IMR-90 (cell line): ENCODE results near the gene ERGIC1. TPM values are rescaled to one million over a fixed set of nuclear protein-coding genes. Genes with fewer than 3 reads are reported as not detected.

Experiments
- ATAC-seq: fragments of 200-7000 bp; cut with Tn5 transposase; 2 replicates; pipeline ENCODE4 v1.9.1; 2020; ENCODE audit warnings: low read depth, mild to moderate bottlenecking, moderate library complexity
- BruUV-seq: library from RNA; stranded (reverse); fragments of 400-500 nt; replicated peaks from 2 replicates; lab custom pipeline; 2021; lab: Mats Ljungman, UMichigan
- CTCF ChIA-PET: fragments of 300-600 bp; formaldehyde crosslinking; extraction: SDS; loops from one replicate; lab custom pipeline; 2021; ENCODE audit warnings: antibody characterized with exemption; lab: Yijun Ruan, JAX
- POLR2A ChIA-PET: fragments of 300-600 bp; sonication (Branson Sonifier 250); formaldehyde crosslinking; loops from one replicate; lab custom pipeline; 2022; ENCODE audit warnings: antibody characterized with exemption; ENCODE audit not compliant: unreplicated experiment; lab: Charles Lee
- DNase-seq: peaks from one replicate; pipeline ENCODE4 v3.0.0; 2013
- H2AFZ ChIP-seq: replicated peaks from 2 replicates; pipeline ENCODE3; 2013; ENCODE audit warnings: low read length, mild to moderate bottlenecking; ENCODE audit not compliant: poor library complexity
- H2AK5ac ChIP-seq: 2 replicates; pipeline ENCODE4 v1.6.1; 2013; ENCODE audit warnings: low read depth, low read length, inconsistent platforms
- H2AK9ac ChIP-seq: replicated peaks from 2 replicates; pipeline ENCODE3; 2013; ENCODE audit warnings: mild to moderate bottlenecking, low read depth, low read length, moderate library complexity; ENCODE audit not compliant: poor library complexity
- H2BK120ac ChIP-seq: 2 replicates; pipeline ENCODE4 v1.6.1; 2013; ENCODE audit warnings: low read depth, low read length, inconsistent platforms
- H2BK15ac ChIP-seq: 3 replicates; pipeline ENCODE4 v1.6.1; 2013; ENCODE audit warnings: low read depth, low read length, inconsistent platforms
- H2BK20ac ChIP-seq: 2 replicates; pipeline ENCODE4 v1.6.1; 2013; ENCODE audit warnings: low read depth, mild to moderate bottlenecking, inconsistent platforms, low read length, moderate library complexity
- H2BK5ac ChIP-seq: 2 replicates; pipeline ENCODE4 v1.6.1; 2013; ENCODE audit warnings: mild to moderate bottlenecking, low read depth, low read length, inconsistent platforms; ENCODE audit not compliant: poor library complexity, severe bottlenecking
- H3K14ac ChIP-seq: replicated peaks from 2 replicates; pipeline ENCODE4 v1.6.1; 2013; ENCODE audit warnings: low read depth, low read length, inconsistent platforms
- H3K18ac ChIP-seq: 2 replicates; pipeline ENCODE4 v1.6.1; 2013; ENCODE audit warnings: low read depth, low read length, control low read depth
- H3K23ac ChIP-seq: 2 replicates; pipeline ENCODE4 v1.6.1; 2013; ENCODE audit warnings: low read depth, low read length, inconsistent platforms
- H3K27ac ChIP-seq: 2 replicates; pipeline ENCODE4 v1.5.1; 2013; ENCODE audit warnings: mild to moderate bottlenecking, control low read depth, low read length; ENCODE audit not compliant: insufficient read depth
- H3K27me3 ChIP-seq: 2 replicates; pipeline ENCODE4 v1.6.1; 2013; ENCODE audit warnings: low read length; ENCODE audit not compliant: control insufficient read depth, insufficient read depth
- H3K36me3 ChIP-seq: 2 replicates; pipeline ENCODE4 v1.6.1; 2013; ENCODE audit warnings: low read length, mixed read lengths; ENCODE audit not compliant: control insufficient read depth, insufficient read depth
- H3K4ac ChIP-seq: 2 replicates; pipeline ENCODE4 v1.6.1; 2013; ENCODE audit warnings: low read depth, low read length, inconsistent platforms
- H3K4me1 ChIP-seq: 2 replicates; pipeline ENCODE4 v1.6.1; 2013; ENCODE audit warnings: low read length, mixed read lengths; ENCODE audit not compliant: control insufficient read depth, insufficient read depth
- H3K4me2 ChIP-seq: 2 replicates; pipeline ENCODE4 v1.6.1; 2013; ENCODE audit warnings: low read depth, mild to moderate bottlenecking, control low read depth, low read length, moderate library complexity
- H3K4me3 ChIP-seq: 2 replicates; pipeline ENCODE4 v1.5.1; 2013; ENCODE audit warnings: low read depth, mild to moderate bottlenecking, control low read depth, low read length, moderate library complexity; ENCODE audit not compliant: insufficient read depth
- H3K56ac ChIP-seq: 2 replicates; pipeline ENCODE4 v1.6.1; 2013; ENCODE audit warnings: low read length, inconsistent platforms; ENCODE audit not compliant: insufficient read depth; ENCODE audit errors: extremely low read depth
- H3K79me1 ChIP-seq, 2 experiments: 2 replicates each; pipeline ENCODE4 v1.6.1; 2013; ENCODE audit warnings: low read length in 2 of 2, inconsistent platforms in 1 of 2, low read depth in 1 of 2
- H3K9ac ChIP-seq: 2 replicates; pipeline ENCODE4 v1.6.1; 2013; ENCODE audit warnings: low read depth, low read length, control low read depth
- H3K9me1 ChIP-seq: 2 replicates; pipeline ENCODE4 v1.6.1; 2013; ENCODE audit warnings: low read length, inconsistent platforms; ENCODE audit not compliant: insufficient read depth
- H3K9me3 ChIP-seq: 2 replicates; pipeline ENCODE4 v1.6.1; 2013; ENCODE audit warnings: low read length; ENCODE audit not compliant: control insufficient read depth, insufficient read depth
- H4K20me1 ChIP-seq: 2 replicates; pipeline ENCODE4 v1.6.1; 2013; ENCODE audit warnings: low read length, inconsistent platforms; ENCODE audit not compliant: insufficient read depth
- H4K5ac ChIP-seq: 2 replicates; pipeline ENCODE4 v1.6.1; 2013; ENCODE audit warnings: mild to moderate bottlenecking, low read depth, low read length, control low read depth
- H4K8ac ChIP-seq, 2 experiments: 2 replicates each; pipeline ENCODE4 v1.6.1; 2013; ENCODE audit warnings: low read depth in 2 of 2, low read length in 2 of 2, control low read depth in 1 of 2, inconsistent platforms in 1 of 2
- H4K91ac ChIP-seq: 2 replicates; pipeline ENCODE4 v1.6.1; 2013; ENCODE audit warnings: low read depth, low read length, inconsistent platforms; ENCODE audit not compliant: insufficient read depth
- BHLHE40 ChIP-seq: fragments of 150-350 bp; IDR thresholded peaks from 2 replicates; pipeline ENCODE4 v1.6.1; 2016; ENCODE audit warnings: mild to moderate bottlenecking, low read depth, low read length
- CEBPB ChIP-seq: IDR thresholded peaks from 2 replicates; pipeline ENCODE4 v1.6.1; 2012; ENCODE audit warnings: low read depth, low read length, improper control_type of control experiment
- CHD1 ChIP-seq: IDR thresholded peaks from 2 replicates; pipeline ENCODE4 v1.6.1; 2012; ENCODE audit warnings: low read depth, low read length, improper control_type of control experiment
- CTCF ChIP-seq: conservative IDR thresholded peaks from 2 replicates; pipeline ENCODE4 v1.5.1; 2012; ENCODE audit warnings: mild to moderate bottlenecking, low read depth, low read length, improper control_type of control experiment
- FOS ChIP-seq: fragments of 150-350 bp; IDR thresholded peaks from 2 replicates; pipeline ENCODE4 v1.6.1; 2016; ENCODE audit warnings: low read depth, low read length
- MAFK ChIP-seq: IDR thresholded peaks from 2 replicates; pipeline ENCODE4 v1.6.1; 2012; ENCODE audit warnings: low read depth, low read length, improper control_type of control experiment
- MAZ ChIP-seq: IDR thresholded peaks from 2 replicates; pipeline ENCODE4 v1.6.1; 2012; ENCODE audit warnings: low read depth, mild to moderate bottlenecking, low read length, improper control_type of control experiment, moderate library complexity, borderline replicate concordance
- MXI1 ChIP-seq: IDR thresholded peaks from 2 replicates; pipeline ENCODE4 v1.6.1; 2012; ENCODE audit warnings: low read depth, mild to moderate bottlenecking, low read length, moderate library complexity, borderline replicate concordance
- NFE2L2 ChIP-seq: fragments of 150-350 bp; IDR thresholded peaks from 2 replicates; pipeline ENCODE4 v1.6.1; 2016; ENCODE audit warnings: low read depth, mild to moderate bottlenecking, low read length
- POLR2A ChIP-seq: IDR thresholded peaks from 2 replicates; pipeline ENCODE4 v1.6.1; 2012; ENCODE audit warnings: mild to moderate bottlenecking, low read depth, low read length
- RAD21 ChIP-seq: IDR thresholded peaks from 2 replicates; pipeline ENCODE4 v1.6.1; 2012; ENCODE audit warnings: low read length, improper control_type of control experiment
- RCOR1 ChIP-seq: IDR thresholded peaks from 2 replicates; pipeline ENCODE4 v1.6.1; 2012; ENCODE audit warnings: mild to moderate bottlenecking, low read length, improper control_type of control experiment; ENCODE audit not compliant: insufficient replicate concordance
- RFX5 ChIP-seq: IDR thresholded peaks from 2 replicates; pipeline ENCODE4 v1.8.0; 2012; ENCODE audit warnings: low read depth, mild to moderate bottlenecking, low read length, moderate library complexity
- SMC3 ChIP-seq: fragments of 150-350 bp; IDR thresholded peaks from 2 replicates; pipeline ENCODE4 v1.6.1; 2016; ENCODE audit warnings: low read depth, mild to moderate bottlenecking, antibody characterized with exemption, low read length, moderate library complexity
- WGBS, 2 experiments: methylation state at CpG; one replicate each; pipeline versions ENCODE4 v1.1.5 to v1.1.7; 2013; ENCODE audit warnings: missing lambda C conversion rate in 2 of 2; ENCODE audit not compliant: insufficient read length in 1 of 2; ENCODE audit errors: extremely low coverage in 2 of 2; 5-methylcytosine and 5-hydroxymethylcytosine counted together
- dilution Hi-C: fragments of 300-500 bp; cut with HindIII; formaldehyde crosslinking; loops from one replicate; pipeline ENCODE4 v1.14.3; 2018; ENCODE audit warnings: low sequenced_read_pairs; ENCODE audit not compliant: unreplicated experiment
- in situ Hi-C: fragments of 300-500 bp; cut with MboI; formaldehyde crosslinking; loops from 3 replicates; pipeline ENCODE4 v1.14.3; 2019; ENCODE audit warnings: low sequenced_read_pairs, inconsistent platforms, mixed read lengths
- intact Hi-C: fragments of 100-400 bp; cut with micrococcal nuclease; formaldehyde crosslinking; loops from 2 replicates; pipeline ENCODE4 v1.10.0; 2022
- polyA plus RNA-seq, 3 experiments: library from polyadenylated mRNA; depleted of rRNA; stranded (reverse); fragments of >200 nt; gene quantifications; 2 replicates each; pipeline ENCODE4 v1.2.3, GENCODE V29; 2012; ENCODE audit warnings: low replicate concordance in 1 of 3
- total RNA-seq: library from RNA; depleted of rRNA; stranded (reverse); fragments of >200 nt; gene quantifications from 2 replicates; pipeline ENCODE4 v1.2.3, GENCODE V29; 2012
- TF ChIP-seq, protein P1 (sequence below): fragments of 150-350 bp; IDR thresholded peaks from 2 replicates; pipeline ENCODE4 v1.6.1; 2017; ENCODE audit warnings: mild to moderate bottlenecking, antibody characterized with exemption, low read length, low read depth

The ERGIC1 gene
- total and polyA plus RNA-seq, 2 of the 4 experiments (the other 2 are of a cell fraction) = 134 to 192 TPM

GRCh38 chr5:172920447-172920849 lies 86.4 kb downstream of the ERGIC1 start:
- DNase-seq (peak; percentile 100), ATAC-seq (peak; percentile 95)
- Histone ChIP-seq H2BK15ac (peak overlapping the region; percentile 95; the same call in 2 of the 3 replicates), H3K79me1 (peaks cover 14 to 75% of the 10 kb centered on the region in 2 experiments; a peak in 3 of 4 replicates), H3K9ac (peak overlapping the region; percentile 7; the same call in 1 of the 2 replicates), H2BK20ac (peak overlapping the region; percentile 98), H4K8ac (peak overlapping the region; percentile 88 to 91), H3K18ac (peak overlapping the region; percentile 43), H3K4me1 (peaks cover 22% of the 10 kb centered on the region), H3K27me3 (no peaks in the 10 kb centered on the region), H3K14ac (peak overlapping the region; percentile 94), H3K4me2 (no peak overlapping the region), H3K9me1 (peaks cover 21% of the 10 kb centered on the region), H3K56ac (peak overlapping the region; percentile 55), H2AFZ (peak overlapping the region; percentile 83), H2AK9ac (peak overlapping the region; percentile 89), H3K23ac (peak overlapping the region; percentile 83; the same call in 1 of the 2 replicates), H4K20me1 (no peaks in the 10 kb centered on the region), H4K91ac (peak overlapping the region; percentile 99), H4K5ac (peak overlapping the region; percentile 82), H3K27ac (peak overlapping the region; percentile 91), H3K36me3 (peaks cover 39% of the 10 kb centered on the region), H3K9me3 (no peaks in the 10 kb centered on the region), H3K4ac (peak overlapping the region; percentile 99), H2AK5ac (peak overlapping the region; percentile 100), H3K4me3 (no peak overlapping the region), H2BK120ac (peak overlapping the region; percentile 99), H2BK5ac (peak overlapping the region; percentile 98)
- no TSS peak for BruUV-seq
- in situ Hi-C loops (no loop called here), intact Hi-C loops (no loop called here), dilution Hi-C loops (no loop called here)
- ChIA-PET POLR2A (interaction anchor here (0.6 to 1.4 kb wide), 2 partner anchors 8 to 149 kb away, joined by 3 to 5 read pairs; partner anchors contain the start of gene DUSP1), CTCF (interaction anchor here (0.9 to 1.1 kb wide), 2 partner anchors 9 to 207 kb away, joined by 3 read pairs; no protein-coding TSS in a partner anchor)
- WGBS, 2 experiments = no CpG with 5 or more reads among the region's 13 CpGs
- TF ChIP-seq FOS (peak; percentile 100), MAZ (peak; percentile 88; the same call in 1 of the 2 replicates), RCOR1 (peak; percentile 97), SMC3 (peak; percentile 19; the same call in 1 of the 2 replicates), CTCF (no peak), CEBPB (peak; percentile 85), RFX5 (no peak), MAFK (no peak), CHD1 (no peak), RAD21 (no peak; the same call in 1 of the 2 replicates), MXI1 (peak; percentile 73; the same call in 1 of the 2 replicates), BHLHE40 (peak; percentile 97), NFE2L2 (peak; percentile 80), POLR2A (no peak)
- TF ChIP-seq, protein P1, sequence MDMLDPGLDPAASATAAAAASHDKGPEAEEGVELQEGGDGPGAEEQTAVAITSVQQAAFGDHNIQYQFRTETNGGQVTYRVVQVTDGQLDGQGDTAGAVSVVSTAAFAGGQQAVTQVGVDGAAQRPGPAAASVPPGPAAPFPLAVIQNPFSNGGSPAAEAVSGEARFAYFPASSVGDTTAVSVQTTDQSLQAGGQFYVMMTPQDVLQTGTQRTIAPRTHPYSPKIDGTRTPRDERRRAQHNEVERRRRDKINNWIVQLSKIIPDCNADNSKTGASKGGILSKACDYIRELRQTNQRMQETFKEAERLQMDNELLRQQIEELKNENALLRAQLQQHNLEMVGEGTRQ = peak; percentile 57
